Measurements from ENCODE around the gene SLC9A5.

SLC9A5 gene

GRCh38 chr16:67246756-67247191 lies 2.0 kb upstream of the SLC9A5 start:
- Histone ChIP-seq H3K9me3 (ENCODE audit: low read length) (no peaks in the 10 kb centered on the region), H3K27ac (ENCODE audit: low read depth, low read length, poor library complexity, severe bottlenecking) (peak overlapping the region; percentile 1), H3F3A (ENCODE audit: insufficient read depth, low read length) (no peaks in the 10 kb centered on the region), H3K4me2 (ENCODE audit: low read length) (peak overlapping the region; percentile 98), H3K4me3 (ENCODE audit: low read depth, low read length, poor library complexity, severe bottlenecking) (peak overlapping the region; percentile 76), H2AFZ (ENCODE audit: low read length) (no peak overlapping the region), H3K9me2 (ENCODE audit: low read depth, low read length) (no peaks in the 10 kb centered on the region), H4K20me1 (ENCODE audit: insufficient read depth, low read length) (no peaks in the 10 kb centered on the region), H3K79me2 (ENCODE audit: insufficient read depth, low read length) (no peaks in the 10 kb centered on the region), H3K9ac (ENCODE audit: low read length) (peak overlapping the region; percentile 66), H3K36me3 (ENCODE audit: insufficient read depth, low read length) (no peaks in the 10 kb centered on the region), H3K27me3 (ENCODE audit: insufficient read depth, low read length) (no peaks in the 10 kb centered on the region), H3K4me1 (ENCODE audit: insufficient read depth, low read length, severe bottlenecking) (peaks cover 36% of the 10 kb centered on the region)
- TF ChIP-seq CTCF (IDR thresholded peaks at IDR 0.05; ENCODE audit: low read length), result no peak

- Histone ChIP-seq H3K4me2 (ENCODE audit: low read length) (peak within 1 kb of the TSS; percentile 98), H3F3A (ENCODE audit: insufficient read depth, low read length) (no peaks in the 10 kb centered on the region), H3K36me3 (ENCODE audit: insufficient read depth, low read length) (no peaks in the 10 kb centered on the region), H3K27ac (ENCODE audit: low read depth, low read length, poor library complexity, severe bottlenecking) (peak within 1 kb of the TSS; percentile 1), H3K79me2 (ENCODE audit: insufficient read depth, low read length) (no peaks in the 10 kb centered on the region), H4K20me1 (ENCODE audit: insufficient read depth, low read length) (no peaks in the 10 kb centered on the region), H3K4me1 (ENCODE audit: insufficient read depth, low read length, severe bottlenecking) (peaks cover 36% of the 10 kb centered on the region), H3K4me3 (ENCODE audit: low read depth, low read length, poor library complexity, severe bottlenecking) (peak within 1 kb of the TSS; percentile 76), H3K9me2 (ENCODE audit: low read depth, low read length) (no peaks in the 10 kb centered on the region), H2AFZ (ENCODE audit: low read length) (no peak within 1 kb of the TSS), H3K27me3 (ENCODE audit: insufficient read depth, low read length) (no peaks in the 10 kb centered on the region), H3K9me3 (ENCODE audit: low read length) (no peaks in the 10 kb centered on the region), H3K9ac (ENCODE audit: low read length) (peak within 1 kb of the TSS; percentile 66)
- TF ChIP-seq EZH2 (IDR thresholded peaks at IDR 0.05; ENCODE audit: borderline replicate concordance, low read length) (no peak), CTCF (IDR thresholded peaks at IDR 0.05; ENCODE audit: low read length) (no peak)
These were observed 1.3 kb upstream of the SLC9A5 start, which contains the start of gene FHOD1 for GRCh38 chr16:67247192-67248072. FHOD1 (minus strand) TSS chr16:67247481; CDS start chr16:67247410, 71 bp downstream.

GRCh38 chr16:67248073-67248400 lies 742 bp upstream of the SLC9A5 start:
- H3K27ac ChIP-seq (ENCODE audit: low read depth, low read length, poor library complexity, severe bottlenecking), result no peak overlapping the region

More at GRCh38 chr16:67248073-67248400, 742 bp upstream of the SLC9A5 start:
- no peaks in the 10 kb centered on the region for H4K20me1 ChIP-seq (ENCODE audit: insufficient read depth, low read length)
- no peaks in the 10 kb centered on the region for H3F3A ChIP-seq (ENCODE audit: insufficient read depth, low read length)
- peak overlapping the region; percentile 45; the same call in 1 of the 2 replicates for H3K9ac ChIP-seq (ENCODE audit: low read length)
- H3K4me2 ChIP-seq (ENCODE audit: low read length), result peak overlapping the region; percentile 98
- H3K79me2 ChIP-seq (ENCODE audit: insufficient read depth, low read length), result no peaks in the 10 kb centered on the region
- no peak for TF ChIP-seq EZH2 (IDR thresholded peaks at IDR 0.05; ENCODE audit: borderline replicate concordance, low read length)
- no peak for TF ChIP-seq CTCF (IDR thresholded peaks at IDR 0.05; ENCODE audit: low read length)
- peaks cover 36% of the 10 kb centered on the region for H3K4me1 ChIP-seq (ENCODE audit: insufficient read depth, low read length, severe bottlenecking)
- H3K9me2 ChIP-seq (ENCODE audit: low read depth, low read length), result no peaks in the 10 kb centered on the region
- H3K36me3 ChIP-seq (ENCODE audit: insufficient read depth, low read length), result no peaks in the 10 kb centered on the region
- no peaks in the 10 kb centered on the region for H3K27me3 ChIP-seq (ENCODE audit: insufficient read depth, low read length)
- H3K4me3 ChIP-seq (ENCODE audit: low read depth, low read length, poor library complexity, severe bottlenecking), result peak overlapping the region; percentile 76
- H3K9me3 ChIP-seq (ENCODE audit: low read length), result no peaks in the 10 kb centered on the region
- no peak overlapping the region for H2AFZ ChIP-seq (ENCODE audit: low read length)
